SKM-1 treated with dmso at 0.1 percent for 144 hours (cell line): ENCODE data around the gene TENM3.
"Not testable (repeated sequence)": the region's sequence is repeated elsewhere in the genome, so short reads cannot be mapped to it uniquely, and the experiment has no call there.

ENCODE experiments used
- DNase-seq: peaks from one replicate; lab custom pipeline; 2025; ENCODE audit not compliant: unreplicated experiment; lab: John Stamatoyannopoulos, UW

TENM3 gene

GRCh38 chr4:182227611-182228010 lies 15.6 kb upstream of the TENM3 start:
- DNase-seq = no peak

- DNase-seq = no peak
Observed at GRCh38 chr4:182228991-182229577, 14.1 kb upstream of the TENM3 start.

DNA sequence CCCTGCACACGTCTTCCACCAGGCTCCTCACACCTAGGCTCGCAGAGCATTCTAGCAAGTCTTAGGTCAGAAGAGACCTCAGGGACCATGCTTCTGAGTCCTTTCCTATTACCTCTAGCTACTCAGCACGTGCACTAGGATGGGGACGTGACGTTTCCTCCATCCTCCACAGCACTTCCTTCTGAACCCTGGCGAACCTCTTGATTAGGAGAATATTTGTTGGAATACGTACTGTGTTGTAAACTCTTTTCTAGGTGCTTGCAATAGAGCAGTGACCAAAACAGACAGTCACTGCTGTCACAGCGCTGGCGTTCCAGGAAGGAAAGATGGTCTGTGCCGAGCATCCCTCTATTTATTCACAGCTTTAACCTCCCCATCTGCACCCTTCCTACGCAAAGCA lies 12.9 kb upstream of the TENM3 start:
- no peak for DNase-seq

DNA sequence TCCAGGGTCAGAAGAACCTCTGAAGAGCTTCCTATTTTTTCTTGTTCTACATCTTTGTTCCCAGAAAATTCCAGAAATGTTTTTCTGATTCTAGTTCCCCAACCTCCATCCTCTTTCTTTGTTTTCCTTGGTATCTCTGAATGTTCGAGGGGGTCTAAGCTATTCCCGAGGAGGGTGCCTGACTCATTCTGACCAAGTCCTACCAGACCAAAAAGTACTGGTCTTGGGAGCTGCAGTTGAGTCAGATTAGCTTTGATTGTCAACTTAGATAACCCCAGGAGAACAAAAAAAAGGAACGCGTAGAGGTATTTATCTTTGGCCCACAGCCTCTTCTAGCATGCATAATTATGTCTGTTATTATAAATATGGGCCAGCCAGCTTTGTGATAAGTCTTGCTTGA lies 12.1 kb upstream of the TENM3 start:
- no peak for DNase-seq

- DNase-seq = no peak
Observed at GRCh38 chr4:182231496-182231895, 11.7 kb upstream of the TENM3 start.

DNA sequence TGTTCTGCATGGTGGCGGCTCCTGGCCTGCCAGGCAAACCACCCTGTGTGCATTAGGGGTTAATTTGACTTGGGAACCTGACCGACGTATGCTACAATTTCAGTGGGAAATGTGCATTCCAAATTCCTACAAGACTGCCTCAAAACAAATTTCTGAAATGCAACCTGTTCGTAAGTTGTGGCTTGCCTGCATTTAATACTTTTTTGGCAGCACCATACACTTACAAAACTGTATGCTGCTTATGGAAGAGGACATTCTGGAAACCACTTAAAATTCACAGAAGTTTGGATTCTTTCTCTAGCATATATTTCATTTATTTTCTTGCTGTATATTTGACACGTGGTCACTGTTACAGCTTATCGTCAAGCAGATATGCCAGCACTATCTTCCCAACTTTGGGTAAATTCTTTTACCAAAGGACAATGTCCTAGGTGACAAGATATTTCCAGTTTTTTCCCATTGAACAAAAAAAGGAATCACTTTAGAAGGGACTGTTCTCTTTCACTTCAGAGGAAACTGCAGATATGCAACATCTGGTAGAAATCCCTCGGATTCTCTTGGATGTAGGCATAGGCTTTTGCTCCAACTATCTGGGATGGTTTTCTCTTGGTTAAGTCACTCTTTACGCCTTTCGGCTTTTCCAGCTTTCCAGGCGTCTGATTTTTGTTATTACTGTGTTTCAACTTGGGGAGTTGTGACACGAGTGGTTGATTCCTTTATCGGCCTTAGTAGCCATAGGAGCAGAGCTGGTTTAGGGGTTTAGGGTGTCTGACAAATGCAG lies 9.7 kb upstream of the TENM3 start:
- no peak for DNase-seq

- DNase-seq = no peak
Observed at GRCh38 chr4:182235021-182235795, 8.0 kb upstream of the TENM3 start.

- DNase-seq = no peak
Observed at GRCh38 chr4:182236186-182236585, 7.0 kb upstream of the TENM3 start.

GRCh38 chr4:182237010-182237409 lies 6.2 kb upstream of the TENM3 start:
- DNase-seq = not testable (repeated sequence)

- no peak for DNase-seq
Observed at GRCh38 chr4:182238355-182238931, 4.8 kb upstream of the TENM3 start.

DNA sequence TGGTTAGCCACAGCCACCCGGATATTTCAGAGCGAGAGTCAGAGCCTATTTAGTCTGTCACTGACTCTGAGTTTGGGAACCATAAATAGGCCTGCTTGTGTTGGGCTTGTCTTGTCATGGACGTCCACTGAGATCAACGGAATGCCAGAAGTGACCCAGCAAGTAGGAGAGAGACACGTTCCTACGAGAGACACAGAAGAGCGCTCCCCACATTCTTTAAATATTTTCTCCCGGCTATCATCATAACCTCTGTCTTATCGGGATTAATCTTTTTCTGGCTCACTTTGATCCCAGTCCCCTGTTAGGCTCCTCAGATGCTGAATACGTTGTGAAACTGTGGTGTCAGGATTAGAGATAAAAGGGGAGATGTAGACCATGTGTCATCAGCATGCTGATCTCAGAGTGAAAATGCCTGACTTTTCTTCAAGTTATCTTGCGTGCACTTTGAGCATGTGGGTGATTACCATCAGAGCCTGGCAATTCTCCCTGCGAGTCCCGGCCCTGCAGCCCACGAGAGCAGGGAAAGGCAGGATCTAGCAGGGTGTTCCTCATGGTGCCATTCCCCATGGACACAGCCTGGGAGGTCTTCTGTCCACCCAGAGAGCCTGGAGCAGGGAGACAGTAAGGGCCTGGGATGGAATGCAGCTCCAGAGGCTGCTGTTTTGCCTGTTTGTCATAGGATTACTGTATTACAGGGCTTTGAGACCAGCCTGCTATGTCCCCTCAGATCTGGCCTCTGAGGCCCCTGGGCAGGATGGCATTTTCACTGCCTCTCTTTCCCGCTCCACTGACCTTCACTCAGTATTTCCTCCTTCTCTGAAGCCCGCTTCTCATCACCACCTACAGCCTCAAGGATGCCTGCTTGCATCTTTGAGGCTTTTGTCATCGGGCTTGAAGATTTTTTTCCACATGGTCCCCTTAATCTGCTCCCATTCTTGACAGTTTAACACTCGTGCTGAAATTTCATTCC lies 2.8 kb upstream of the TENM3 start:
- DNase-seq = no peak

DNA sequence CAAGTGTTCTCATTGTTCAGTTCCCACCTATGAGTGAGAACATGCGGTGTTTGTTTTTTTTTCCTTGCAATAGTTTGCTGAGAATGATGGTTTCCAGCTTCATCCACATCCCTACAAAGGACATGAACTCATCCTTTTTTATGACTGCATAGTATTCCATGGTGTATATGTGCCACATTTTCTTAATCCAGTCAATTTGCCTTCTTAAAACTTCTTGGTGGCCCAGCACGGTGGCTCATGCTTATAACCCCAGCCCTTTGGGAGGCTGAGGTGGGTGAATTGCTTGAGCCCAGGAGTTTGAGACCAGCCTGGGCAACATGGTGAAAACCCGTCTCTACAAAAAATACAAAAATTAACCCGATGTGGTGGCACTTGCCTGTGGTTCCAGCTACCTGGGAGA lies 942 bp upstream of the TENM3 start:
- not testable (repeated sequence) for DNase-seq

DNA sequence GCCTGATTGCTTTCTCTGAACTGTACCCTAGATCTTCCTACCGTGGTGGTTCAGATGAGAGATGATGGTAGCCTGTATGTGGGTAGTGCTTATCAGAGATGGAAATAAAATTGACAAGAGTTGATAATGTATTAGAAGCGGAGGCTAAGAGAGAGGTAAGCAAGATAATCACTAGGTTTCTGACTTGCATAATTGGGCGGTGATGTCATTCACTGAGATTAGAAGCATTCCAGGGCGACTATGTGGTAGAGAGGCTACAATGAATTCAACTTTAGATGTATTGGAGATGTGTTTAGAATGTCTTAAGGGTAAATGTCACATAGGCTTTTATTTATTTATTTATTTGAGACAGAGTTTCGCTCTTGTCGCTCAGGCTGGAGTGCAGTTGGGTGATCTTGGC lies 415 bp upstream of the TENM3 start:
- no peak for DNase-seq

DNA sequence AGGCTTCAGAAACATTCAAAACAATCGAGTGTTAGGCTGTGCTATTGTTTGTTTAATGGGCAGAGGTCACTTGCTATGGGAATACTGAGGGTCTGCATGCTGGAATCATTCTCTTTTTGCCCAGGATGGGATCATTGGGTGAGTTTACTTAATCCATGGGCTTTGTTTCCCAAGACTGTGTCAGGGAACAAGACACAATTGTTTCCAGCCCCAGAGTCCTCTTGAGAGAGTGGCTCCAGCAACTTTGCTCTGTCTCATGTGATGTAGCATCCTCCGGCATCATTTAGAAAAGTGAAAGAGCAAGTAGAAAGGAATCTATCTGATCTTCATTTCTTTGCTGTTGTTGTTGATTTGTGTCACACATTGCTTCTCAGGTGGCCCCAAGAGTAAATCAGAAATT lies 1.8 kb downstream of the TENM3 start:
- no peak for DNase-seq

- no peak for DNase-seq
Observed at GRCh38 chr4:182245541-182246215, 2.5 kb downstream of the TENM3 start.

- DNase-seq = no peak
Observed at GRCh38 chr4:182246401-182247205, 3.4 kb downstream of the TENM3 start.

DNA sequence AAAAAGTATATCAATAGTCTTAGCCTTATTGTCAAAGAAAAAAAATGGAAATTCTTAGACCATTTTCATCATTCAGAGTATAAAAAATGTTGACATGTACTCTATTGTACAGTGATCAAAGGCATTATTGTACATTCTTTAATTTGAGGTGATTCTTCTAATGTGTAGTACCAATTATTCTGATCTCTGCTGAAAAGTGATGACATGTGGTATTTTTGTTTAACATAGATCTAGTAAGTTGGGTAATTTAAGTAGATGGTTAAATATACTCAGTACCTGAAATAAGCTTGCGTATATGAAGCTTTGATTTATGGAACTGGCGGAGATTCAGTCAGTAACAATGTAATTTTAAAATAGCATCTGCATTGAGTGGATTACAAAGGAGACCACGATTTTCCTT lies 5.1 kb downstream of the TENM3 start:
- no peak for DNase-seq

DNA sequence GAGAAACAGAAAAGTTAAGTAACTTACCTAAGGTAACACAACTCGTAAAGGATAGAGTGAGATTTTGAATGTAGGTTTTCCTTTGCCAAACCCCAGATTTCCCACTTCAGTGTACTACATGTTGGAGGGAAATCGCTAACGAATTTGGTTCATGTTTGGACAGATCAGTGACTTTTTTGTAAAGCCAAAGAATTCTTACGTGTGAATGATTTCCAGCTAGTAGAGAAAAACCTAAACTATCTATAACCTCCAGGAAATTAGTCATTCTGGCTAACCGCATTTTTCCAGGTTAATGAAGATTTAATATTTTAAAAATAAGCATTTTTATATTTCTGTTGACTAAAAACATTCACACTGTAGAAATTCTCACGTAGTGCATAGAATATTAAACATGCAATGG lies 7.2 kb downstream of the TENM3 start:
- no peak for DNase-seq

DNA sequence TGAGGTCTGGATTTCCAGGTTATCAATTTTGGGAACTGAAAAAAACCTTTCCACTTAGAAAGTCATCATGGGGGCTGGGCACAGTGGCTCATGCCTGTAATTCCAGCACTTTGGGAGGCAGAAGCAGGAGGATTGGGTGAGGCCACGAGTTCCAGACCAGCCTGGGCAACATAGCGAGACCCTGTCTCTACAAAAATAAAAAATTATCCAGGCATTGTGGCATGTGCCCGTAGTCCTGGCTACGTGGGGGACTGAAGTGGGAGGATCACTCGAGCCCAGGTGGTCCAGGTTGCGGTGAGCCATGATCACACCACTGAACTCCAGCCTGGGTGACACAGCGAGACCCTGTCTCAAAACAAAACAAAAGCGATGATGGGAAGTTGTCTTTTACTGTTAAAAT lies 7.9 kb downstream of the TENM3 start:
- no peak for DNase-seq
